SU-DHL-6 (cell line): ENCODE measurements around the gene ACAN.

ENCODE experiments used
- H2AFZ ChIP-seq: fragments of 200-600 bp; sonication (generic); 2 replicates; pipeline ENCODE4 v1.6.1; 2014; ENCODE audit warnings: low read depth, mild to moderate bottlenecking, moderate library complexity, mixed read lengths, antibody characterized with exemption, low read length; ENCODE audit not compliant: severe bottlenecking
- H3F3A ChIP-seq: fragments of 200-600 bp; shearing (Covaris generic); 2 replicates; pipeline ENCODE4 v1.6.0; 2016; ENCODE audit warnings: antibody characterized with exemption, mild to moderate bottlenecking; ENCODE audit not compliant: insufficient read depth
- H3K27ac ChIP-seq: fragments of 200-600 bp; sonication (generic); 2 replicates; pipeline ENCODE4 v1.5.1; 2016; ENCODE audit warnings: low read depth, mild to moderate bottlenecking, low read length, moderate library complexity, mixed read lengths
- H3K27me3 ChIP-seq: fragments of 200-600 bp; sonication (generic), shearing (Covaris generic); 2 replicates; pipeline ENCODE4 v1.6.0; 2014; ENCODE audit warnings: mild to moderate bottlenecking, low read length
- H3K36me3 ChIP-seq: fragments of 200-600 bp; sonication (generic); 2 replicates; pipeline ENCODE4 v1.6.1; 2014; ENCODE audit warnings: mild to moderate bottlenecking, low read length, mixed read lengths
- H3K4me2 ChIP-seq: fragments of 300-600, 200-600 bp; shearing (Covaris generic), sonication (generic); 2 replicates; pipeline ENCODE4 v1.6.0; 2014; ENCODE audit warnings: low read length, low read depth, mild to moderate bottlenecking; ENCODE audit not compliant: poor library complexity, severe bottlenecking
- H3K4me3 ChIP-seq: fragments of 200-600 bp; sonication (generic); 2 replicates; pipeline ENCODE4 v1.5.1; 2014; ENCODE audit warnings: antibody characterized with exemption, low read length, mild to moderate bottlenecking, mixed read lengths; ENCODE audit not compliant: insufficient read depth, poor library complexity, severe bottlenecking
- H3K79me2 ChIP-seq: fragments of 200-600 bp; sonication (generic); 2 replicates; pipeline ENCODE4 v1.6.1; 2014; ENCODE audit warnings: mild to moderate bottlenecking, low read length, moderate library complexity; ENCODE audit not compliant: insufficient read depth
- H3K9ac ChIP-seq: fragments of 200-600 bp; sonication (generic); 2 replicates; pipeline ENCODE4 v1.7.0; 2014; ENCODE audit warnings: mild to moderate bottlenecking, low read length
- H3K9me2 ChIP-seq: fragments of 200-600 bp; sonication (generic); replicated peaks from 2 replicates; pipeline ENCODE4 v1.6.1; 2014; ENCODE audit warnings: low read length; ENCODE audit not compliant: insufficient read depth
- H3K9me3 ChIP-seq: fragments of 200-600 bp; sonication (generic); 2 replicates; pipeline ENCODE4 v1.6.1; 2014; ENCODE audit warnings: low read length, mixed read lengths; ENCODE audit not compliant: insufficient read depth
- H4K20me1 ChIP-seq: fragments of 200-600 bp; sonication (generic); 2 replicates; pipeline ENCODE4 v1.6.1; 2014; ENCODE audit warnings: low read depth, mild to moderate bottlenecking, antibody characterized with exemption, low read length, moderate library complexity, mixed read lengths
- CTCF ChIP-seq: fragments of 200-600 bp; sonication (generic); IDR thresholded peaks from one replicate; pipeline ENCODE4 v1.5.1; 2017; ENCODE audit warnings: antibody characterized with exemption, mild to moderate bottlenecking, low read length, moderate library complexity; ENCODE audit not compliant: insufficient read depth, poor library complexity, severe bottlenecking
- EZH2phosphoT487 ChIP-seq: fragments of 200-600 bp; sonication (generic), shearing (Covaris generic); conservative IDR thresholded peaks from 2 replicates; pipeline ENCODE4 v1.6.1; 2018; ENCODE audit warnings: mild to moderate bottlenecking, antibody characterized with exemption, low read length, moderate library complexity, mixed read lengths

ACAN gene

GRCh38 chr15:88803241-88803919, at the start of gene ACAN:
TSS of gene ACAN (plus strand) at chr15:88803436. CDS start at chr15:88836207, 32,771 bp downstream.
- H3K27ac ChIP-seq: no peak within 1 kb of the TSS
- H3K4me3 ChIP-seq: no peak within 1 kb of the TSS
- no peaks in the 10 kb centered on the region for H3F3A ChIP-seq
- no peaks in the 10 kb centered on the region for H3K9me2 ChIP-seq
- H3K27me3 ChIP-seq: no peaks in the 10 kb centered on the region
- no peaks in the 10 kb centered on the region for H3K36me3 ChIP-seq
- H3K9ac ChIP-seq: no peak within 1 kb of the TSS
- H3K4me2 ChIP-seq: no peak within 1 kb of the TSS
- H3K79me2 ChIP-seq: no peaks in the 10 kb centered on the region
- no peaks in the 10 kb centered on the region for H4K20me1 ChIP-seq
- H3K9me3 ChIP-seq: no peaks in the 10 kb centered on the region
- no peak for TF ChIP-seq CTCF
- H2AFZ ChIP-seq: no peak within 1 kb of the TSS

GRCh38 chr15:88756521-88756920, 46.7 kb upstream of the ACAN start:
- no peaks in the 10 kb centered on the region for H3K27me3 ChIP-seq
- H3K27ac ChIP-seq: no peak overlapping the region
- H3F3A ChIP-seq: no peaks in the 10 kb centered on the region
- no peaks in the 10 kb centered on the region for H4K20me1 ChIP-seq
- no peak overlapping the region for H3K4me2 ChIP-seq
- no peak overlapping the region for H3K4me3 ChIP-seq
- no peaks in the 10 kb centered on the region for H3K79me2 ChIP-seq
- no peak overlapping the region for H2AFZ ChIP-seq
- H3K9me2 ChIP-seq: no peaks in the 10 kb centered on the region
- no peaks in the 10 kb centered on the region for H3K9me3 ChIP-seq
- H3K9ac ChIP-seq: no peak overlapping the region
- H3K36me3 ChIP-seq: no peaks in the 10 kb centered on the region
- TF ChIP-seq CTCF (no peak), EZH2phosphoT487 (no peak)

GRCh38 chr15:88756921-88757320, 46.3 kb upstream of the ACAN start:
- H3K27me3 ChIP-seq: no peaks in the 10 kb centered on the region
- H3K27ac ChIP-seq: no peak overlapping the region
- no peaks in the 10 kb centered on the region for H4K20me1 ChIP-seq
- no peaks in the 10 kb centered on the region for H3K9me3 ChIP-seq
- no peaks in the 10 kb centered on the region for H3K79me2 ChIP-seq
- no peaks in the 10 kb centered on the region for H3F3A ChIP-seq
- H3K9me2 ChIP-seq: no peaks in the 10 kb centered on the region
- H3K4me2 ChIP-seq: no peak overlapping the region
- no peaks in the 10 kb centered on the region for H3K36me3 ChIP-seq
- H3K4me3 ChIP-seq: no peak overlapping the region
- H2AFZ ChIP-seq: no peak overlapping the region
- no peak overlapping the region for H3K9ac ChIP-seq
- TF ChIP-seq EZH2phosphoT487 (no peak), CTCF (no peak)
